H1 (cell line): ENCODE data around the gene NXN.

Source experiments
- CEBPB ChIP-seq: IDR thresholded peaks from 2 replicates; pipeline ENCODE4 v1.6.1; 2012; ENCODE audit warnings: low read depth, low read length
- TF ChIP-seq, protein P1 (sequence below): IDR thresholded peaks from 2 replicates; pipeline ENCODE4 v1.6.1; 2011; ENCODE audit warnings: low read depth, mild to moderate bottlenecking, low read length; ENCODE audit not compliant: insufficient read depth
- TF ChIP-seq, protein P2 (sequence below), 3 experiments: IDR thresholded peaks; 1 replicate in 2 of 3; 2 replicates in 1 of 3; pipeline versions ENCODE4 v1.5.1 to v1.6.1; 2011; ENCODE audit warnings: low read length in 3 of 3, mild to moderate bottlenecking in 3 of 3, inconsistent platforms in 2 of 3, low read depth in 1 of 3, moderate library complexity in 1 of 3; ENCODE audit not compliant: insufficient read depth in 1 of 3; ENCODE audit errors: control extremely low read depth in 1 of 3
- TF ChIP-seq, protein P3 (sequence below): IDR thresholded peaks from 2 replicates; pipeline ENCODE4 v1.6.1; 2012; ENCODE audit warnings: low read length, inconsistent platforms

DNA sequence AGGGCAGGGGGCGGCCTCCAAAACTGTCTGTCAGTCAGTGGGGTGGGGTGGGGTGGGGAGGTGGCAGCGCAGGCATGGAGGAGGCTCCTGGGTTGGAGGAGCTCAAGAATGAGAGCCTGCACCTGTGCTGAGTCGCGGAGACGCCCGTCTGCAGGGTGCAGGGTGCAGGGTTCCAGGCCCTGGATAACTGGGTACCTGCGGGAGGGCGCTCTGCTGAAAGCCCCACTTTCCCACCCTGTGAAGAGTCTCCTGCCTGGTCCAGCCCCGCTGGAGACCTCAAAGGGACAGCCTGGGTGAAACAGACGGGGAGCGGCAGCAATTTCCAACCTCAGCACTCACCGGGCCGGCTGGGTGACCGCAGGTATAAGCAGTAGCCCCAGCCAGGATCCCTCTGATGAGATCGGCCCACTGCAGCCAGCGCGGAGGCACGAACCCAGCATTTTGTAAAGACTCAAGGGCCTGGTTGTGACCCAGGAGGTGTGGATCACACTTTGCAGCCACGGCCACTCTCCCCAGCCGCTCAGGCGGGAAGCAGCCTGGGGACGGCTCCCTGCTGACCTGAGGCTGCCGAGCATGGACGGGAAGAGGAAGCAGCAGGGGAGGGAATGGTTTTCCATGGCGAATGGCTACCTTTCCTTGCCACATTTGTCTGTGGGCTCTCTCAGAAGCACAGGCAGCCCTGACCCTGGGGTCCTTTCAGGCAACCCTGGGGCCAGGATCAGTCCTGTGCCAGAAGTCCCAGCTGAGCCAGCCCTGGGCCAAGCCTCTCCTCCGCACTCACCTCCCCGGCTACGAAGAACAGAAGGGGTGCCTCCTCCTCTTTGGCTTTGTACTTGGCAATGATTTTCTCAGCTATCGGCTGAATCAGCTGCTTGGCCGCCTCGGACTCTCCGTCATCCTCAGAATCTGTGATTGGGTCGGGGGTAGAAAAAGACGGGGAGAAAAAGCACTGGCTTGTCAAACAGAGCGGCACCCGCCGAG lies 176.4 kb downstream of the NXN start:
- TF ChIP-seq CEBPB: no peak
- TF ChIP-seq, protein P1, sequence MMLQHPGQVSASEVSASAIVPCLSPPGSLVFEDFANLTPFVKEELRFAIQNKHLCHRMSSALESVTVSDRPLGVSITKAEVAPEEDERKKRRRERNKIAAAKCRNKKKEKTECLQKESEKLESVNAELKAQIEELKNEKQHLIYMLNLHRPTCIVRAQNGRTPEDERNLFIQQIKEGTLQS: no peak
- TF ChIP-seq, protein P2, sequence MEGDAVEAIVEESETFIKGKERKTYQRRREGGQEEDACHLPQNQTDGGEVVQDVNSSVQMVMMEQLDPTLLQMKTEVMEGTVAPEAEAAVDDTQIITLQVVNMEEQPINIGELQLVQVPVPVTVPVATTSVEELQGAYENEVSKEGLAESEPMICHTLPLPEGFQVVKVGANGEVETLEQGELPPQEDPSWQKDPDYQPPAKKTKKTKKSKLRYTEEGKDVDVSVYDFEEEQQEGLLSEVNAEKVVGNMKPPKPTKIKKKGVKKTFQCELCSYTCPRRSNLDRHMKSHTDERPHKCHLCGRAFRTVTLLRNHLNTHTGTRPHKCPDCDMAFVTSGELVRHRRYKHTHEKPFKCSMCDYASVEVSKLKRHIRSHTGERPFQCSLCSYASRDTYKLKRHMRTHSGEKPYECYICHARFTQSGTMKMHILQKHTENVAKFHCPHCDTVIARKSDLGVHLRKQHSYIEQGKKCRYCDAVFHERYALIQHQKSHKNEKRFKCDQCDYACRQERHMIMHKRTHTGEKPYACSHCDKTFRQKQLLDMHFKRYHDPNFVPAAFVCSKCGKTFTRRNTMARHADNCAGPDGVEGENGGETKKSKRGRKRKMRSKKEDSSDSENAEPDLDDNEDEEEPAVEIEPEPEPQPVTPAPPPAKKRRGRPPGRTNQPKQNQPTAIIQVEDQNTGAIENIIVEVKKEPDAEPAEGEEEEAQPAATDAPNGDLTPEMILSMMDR (IDR thresholded peaks at IDR 0.05; ENCODE audit: control extremely low read depth in 1 of 3, insufficient read depth in 1 of 3, low read depth in 1 of 3, low read length in 3 of 3): no peak
- TF ChIP-seq, protein P3, sequence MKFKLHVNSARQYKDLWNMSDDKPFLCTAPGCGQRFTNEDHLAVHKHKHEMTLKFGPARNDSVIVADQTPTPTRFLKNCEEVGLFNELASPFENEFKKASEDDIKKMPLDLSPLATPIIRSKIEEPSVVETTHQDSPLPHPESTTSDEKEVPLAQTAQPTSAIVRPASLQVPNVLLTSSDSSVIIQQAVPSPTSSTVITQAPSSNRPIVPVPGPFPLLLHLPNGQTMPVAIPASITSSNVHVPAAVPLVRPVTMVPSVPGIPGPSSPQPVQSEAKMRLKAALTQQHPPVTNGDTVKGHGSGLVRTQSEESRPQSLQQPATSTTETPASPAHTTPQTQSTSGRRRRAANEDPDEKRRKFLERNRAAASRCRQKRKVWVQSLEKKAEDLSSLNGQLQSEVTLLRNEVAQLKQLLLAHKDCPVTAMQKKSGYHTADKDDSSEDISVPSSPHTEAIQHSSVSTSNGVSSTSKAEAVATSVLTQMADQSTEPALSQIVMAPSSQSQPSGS: no peak
